Measurements from ENCODE around the gene SNX33.
A peak's percentile ranks its signal among the peaks of the same experiment; 100 is the strongest.
"Not testable (repeated sequence)": the region's sequence is repeated elsewhere in the genome, so short reads cannot be mapped to it uniquely, and the experiment has no call there.

The SNX33 gene, protein sequence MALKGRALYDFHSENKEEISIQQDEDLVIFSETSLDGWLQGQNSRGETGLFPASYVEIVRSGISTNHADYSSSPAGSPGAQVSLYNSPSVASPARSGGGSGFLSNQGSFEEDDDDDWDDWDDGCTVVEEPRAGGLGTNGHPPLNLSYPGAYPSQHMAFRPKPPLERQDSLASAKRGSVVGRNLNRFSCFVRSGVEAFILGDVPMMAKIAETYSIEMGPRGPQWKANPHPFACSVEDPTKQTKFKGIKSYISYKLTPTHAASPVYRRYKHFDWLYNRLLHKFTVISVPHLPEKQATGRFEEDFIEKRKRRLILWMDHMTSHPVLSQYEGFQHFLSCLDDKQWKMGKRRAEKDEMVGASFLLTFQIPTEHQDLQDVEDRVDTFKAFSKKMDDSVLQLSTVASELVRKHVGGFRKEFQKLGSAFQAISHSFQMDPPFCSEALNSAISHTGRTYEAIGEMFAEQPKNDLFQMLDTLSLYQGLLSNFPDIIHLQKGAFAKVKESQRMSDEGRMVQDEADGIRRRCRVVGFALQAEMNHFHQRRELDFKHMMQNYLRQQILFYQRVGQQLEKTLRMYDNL

DNA sequence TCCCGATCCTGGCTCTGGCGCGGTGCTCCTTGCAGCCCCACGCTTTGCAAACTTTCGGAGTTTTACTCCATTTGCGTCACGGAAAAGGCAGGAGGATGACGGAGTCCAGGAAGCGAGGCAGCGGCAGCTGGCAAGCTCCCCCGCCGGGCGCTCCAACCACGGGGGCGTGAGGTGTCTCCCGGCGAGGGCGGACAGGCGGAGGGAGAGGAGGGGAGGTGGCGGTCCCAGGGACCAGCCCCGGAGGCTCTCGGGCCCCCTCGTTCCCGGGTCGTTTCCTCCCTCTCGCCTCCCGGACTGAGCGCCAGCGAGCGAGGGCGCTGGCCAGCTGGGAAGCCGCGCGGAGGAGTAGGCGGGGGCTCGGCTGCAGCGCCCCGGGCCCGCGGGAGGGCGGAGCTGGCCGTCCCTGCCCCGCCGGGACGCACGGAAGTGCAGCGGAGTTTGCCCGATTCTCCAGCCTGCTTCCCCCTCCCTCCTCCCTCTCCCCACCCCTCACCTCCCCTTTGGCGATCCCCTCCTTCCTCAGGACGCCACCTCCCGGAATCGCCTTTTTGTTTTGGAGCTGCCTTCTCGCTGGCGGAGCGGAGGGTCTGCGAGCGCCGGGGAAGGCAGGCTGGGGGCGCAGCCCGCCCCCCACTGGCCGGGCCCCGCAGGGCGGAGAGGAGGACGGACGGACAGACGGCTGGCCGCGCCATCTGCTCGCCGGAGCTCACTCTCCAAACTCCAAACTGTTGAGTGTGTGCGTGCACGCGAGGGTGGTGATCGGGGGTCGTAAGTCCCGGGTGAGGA is at the start of gene SNX33:
Gene SNX33, plus strand, starts transcription at position 543 of the 786 bp plus-strand sequence. CDS start 1,191 bp downstream, outside the sequence.
- DNase-seq (ENCODE audit: low read depth), result peak; percentile 38

DNA sequence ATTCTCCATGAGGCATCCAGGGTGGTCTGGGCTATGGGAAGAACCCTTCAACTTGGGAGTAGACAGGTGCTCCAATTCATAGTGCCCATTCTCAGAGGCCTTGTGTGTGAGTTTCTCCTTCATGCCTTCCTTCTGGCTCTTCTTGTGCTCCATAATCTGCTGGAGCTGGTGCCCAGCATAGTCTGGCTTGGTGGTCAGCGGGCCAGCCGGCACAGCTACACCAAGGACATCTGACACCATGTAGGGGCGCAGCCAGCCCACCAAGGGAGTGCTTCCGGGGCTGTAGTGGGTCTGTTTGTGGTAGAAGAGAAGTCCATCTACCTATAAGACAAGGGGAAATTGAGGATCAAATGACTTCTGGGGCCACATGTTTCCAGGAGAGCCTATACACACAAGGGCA is 49.4 kb upstream of the SNX33 start:
- no peak for DNase-seq (ENCODE audit: low read depth)

DNA sequence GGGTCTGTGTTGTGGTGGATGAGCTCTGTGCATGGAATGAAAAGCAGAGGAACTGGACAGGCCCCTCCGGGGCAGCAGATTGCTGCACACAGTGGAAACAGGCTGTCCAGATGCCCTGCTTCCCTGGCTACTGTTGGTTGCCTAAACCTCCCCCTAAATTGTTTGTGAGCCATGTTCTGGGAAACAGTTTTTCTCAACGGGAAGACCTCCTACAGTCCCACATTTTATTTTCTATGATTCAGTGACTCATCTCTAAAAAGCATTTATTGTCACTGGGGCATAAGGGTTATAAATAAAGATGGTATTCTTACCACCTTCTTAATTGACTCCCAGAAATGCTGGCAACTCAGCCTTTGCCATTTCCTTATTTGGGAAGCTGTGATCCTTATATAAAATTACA is 48.3 kb upstream of the SNX33 start:
- no peak for DNase-seq (ENCODE audit: low read depth)

DNA sequence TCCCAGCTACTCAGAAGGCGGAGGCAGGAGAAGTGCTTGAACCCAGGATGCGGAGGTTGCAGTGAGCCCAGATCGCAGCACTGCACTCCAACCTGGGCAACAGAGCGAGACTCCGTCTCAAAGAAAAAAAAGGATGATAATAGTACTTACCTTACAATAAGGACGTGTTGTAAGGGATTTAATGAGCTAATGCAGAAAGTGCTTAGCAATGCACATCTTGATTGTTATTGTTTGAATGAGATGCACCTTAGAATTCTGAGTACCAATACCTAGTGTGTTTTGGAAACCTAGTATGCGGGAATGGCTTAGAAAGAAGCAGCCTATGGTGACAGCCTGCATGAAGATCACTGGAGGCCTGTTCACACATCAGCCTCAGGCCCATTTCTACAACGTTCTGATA is 41.7 kb upstream of the SNX33 start:
- no peak for DNase-seq (ENCODE audit: low read depth)

DNA sequence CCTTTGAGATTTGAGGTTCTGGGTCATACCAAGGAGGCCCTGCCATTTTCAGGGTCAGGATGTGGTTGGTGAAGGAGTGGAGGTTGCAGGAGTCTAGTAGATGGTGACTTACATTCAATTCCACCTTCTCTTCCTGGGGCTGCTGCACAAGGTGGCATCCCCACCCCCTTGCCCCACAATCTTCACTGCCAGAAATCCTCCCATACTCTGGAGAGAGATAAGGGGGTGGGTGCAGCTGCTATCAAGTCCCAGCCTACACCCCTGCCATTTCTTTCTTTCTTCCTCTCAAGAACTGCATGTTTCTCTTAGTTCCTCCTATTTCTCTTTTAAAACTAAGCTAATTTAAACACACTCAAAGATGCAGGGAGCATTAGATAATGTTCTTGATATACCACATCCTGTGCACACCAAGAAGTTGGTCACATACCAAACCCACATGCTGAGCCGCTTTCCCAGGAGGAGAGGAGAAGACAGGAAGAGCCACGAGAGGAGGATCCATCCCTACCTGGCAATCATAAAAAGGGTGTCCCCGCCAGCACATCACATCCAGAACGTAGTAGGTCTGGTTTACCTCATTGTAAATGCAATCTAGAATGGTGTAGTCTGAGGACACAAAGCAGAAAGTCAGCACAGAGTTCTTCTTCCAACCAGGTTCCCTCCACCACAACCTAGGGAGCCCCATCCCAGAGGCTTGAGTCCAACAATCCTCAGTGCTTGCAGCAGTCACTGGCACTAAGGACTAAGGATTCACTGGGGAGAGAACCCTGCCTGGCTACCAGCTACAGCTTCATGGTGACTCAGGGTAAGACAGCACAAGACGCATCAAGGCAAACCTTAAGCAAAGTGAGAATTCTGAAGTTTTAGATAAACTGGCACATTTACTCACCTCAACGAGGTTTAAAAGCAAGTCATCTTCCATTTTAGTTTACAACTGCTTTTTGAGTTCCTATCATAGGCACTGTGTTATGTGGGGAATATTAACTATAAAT is 40.7 kb upstream of the SNX33 start:
- no peak for DNase-seq (ENCODE audit: low read depth)

DNA sequence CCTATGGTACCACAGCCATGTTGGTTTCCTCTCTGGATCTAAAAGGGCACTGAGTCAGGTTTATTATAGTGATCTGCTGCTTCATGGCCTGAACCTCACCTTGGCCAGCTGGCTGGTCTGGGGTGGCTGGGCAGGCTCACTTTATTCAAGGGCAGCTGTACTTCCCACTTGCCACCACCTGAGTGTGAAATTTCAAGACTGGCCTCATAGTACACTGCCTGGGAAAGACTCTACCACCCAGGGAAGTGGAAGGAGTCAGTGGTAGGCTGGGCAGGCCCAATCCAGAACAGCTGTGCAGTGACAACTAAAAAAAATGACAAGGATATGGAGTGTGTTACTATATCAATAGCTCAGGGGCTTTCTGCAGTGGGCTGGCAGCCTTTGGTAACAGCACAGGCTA is 30.9 kb upstream of the SNX33 start:
- DNase-seq (ENCODE audit: low read depth), result no peak

DNA sequence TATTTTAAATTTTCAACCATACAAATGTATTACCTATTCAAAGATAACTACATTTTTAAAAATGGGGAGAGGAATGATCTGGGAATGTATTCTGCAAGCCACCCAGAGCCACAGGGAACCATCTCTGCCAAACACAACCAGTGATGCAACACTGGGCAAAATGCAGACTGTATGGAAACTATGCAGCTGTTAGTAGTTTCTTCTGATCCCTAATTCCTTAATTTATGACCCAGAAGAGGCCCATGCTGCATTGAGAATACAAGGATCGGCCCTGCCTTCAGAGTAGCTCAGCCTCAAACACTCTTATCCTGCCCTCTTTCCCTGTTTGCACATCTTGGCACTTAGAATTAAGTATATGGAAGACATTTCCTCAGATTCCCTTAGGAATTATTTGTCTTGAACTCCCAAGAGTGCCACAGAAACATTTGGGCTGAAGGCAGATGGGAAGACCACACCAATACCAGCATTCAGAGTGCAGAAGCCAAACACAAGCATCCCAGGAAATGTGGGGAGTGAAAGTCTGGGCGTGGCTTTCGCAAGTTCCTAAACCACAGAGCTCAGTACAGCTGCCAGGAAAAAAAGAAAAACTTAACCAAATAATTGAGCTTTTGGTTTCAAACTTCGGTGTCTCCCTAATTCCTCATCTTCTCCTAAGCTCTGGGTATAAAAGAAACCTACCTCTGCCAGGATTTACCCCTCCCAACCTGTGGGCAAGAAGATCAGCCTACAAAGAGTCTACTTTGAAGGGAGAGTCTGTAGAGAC is 27.5 kb upstream of the SNX33 start:
- DNase-seq (ENCODE audit: low read depth), result no peak

DNA sequence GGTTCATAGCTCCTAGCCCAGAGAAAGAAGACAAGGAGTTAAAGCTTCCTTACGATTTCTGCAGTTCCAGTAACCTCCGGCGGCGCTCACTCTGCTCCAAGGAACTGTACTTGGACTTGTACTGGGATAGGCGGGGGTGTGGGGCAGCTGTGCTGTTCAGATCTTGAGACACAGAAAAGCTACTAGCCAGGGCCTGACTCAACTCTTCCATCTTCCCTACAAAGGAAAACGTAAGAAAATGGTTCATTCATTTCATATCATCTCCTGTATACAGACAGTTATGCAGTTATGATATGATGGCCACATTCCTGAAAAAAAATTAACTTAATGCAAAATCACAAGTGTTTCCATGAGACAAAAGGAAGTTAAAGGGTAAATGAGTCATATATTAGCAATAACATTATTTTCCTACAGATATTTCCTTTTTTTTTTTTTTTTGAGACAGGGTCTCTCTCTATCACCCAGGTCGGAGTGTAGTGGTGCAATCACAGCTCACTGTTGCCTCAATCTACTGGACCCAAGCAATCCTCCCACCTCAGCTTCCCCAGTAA is 26.8 kb upstream of the SNX33 start:
- no peak for DNase-seq (ENCODE audit: low read depth)

DNA sequence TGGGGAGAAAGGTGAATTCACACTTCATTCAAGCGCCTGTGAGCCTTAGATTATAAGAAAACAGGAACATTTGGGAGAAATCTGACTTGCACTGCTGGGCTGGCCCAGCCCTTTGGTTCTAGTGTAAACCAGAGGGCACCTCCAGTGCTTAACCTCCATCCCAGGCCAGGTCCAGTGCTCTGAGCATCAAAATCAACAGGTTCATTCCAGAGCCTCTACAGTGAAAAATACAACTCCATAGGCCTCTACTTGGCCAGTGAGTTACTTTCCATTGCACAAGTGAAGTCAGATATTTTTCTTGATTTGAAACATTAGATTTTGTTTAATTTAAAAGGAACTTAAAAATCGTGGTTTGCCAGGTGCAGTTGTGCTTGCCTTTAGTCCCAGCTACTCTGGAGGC is 25.2 kb upstream of the SNX33 start:
- no peak for DNase-seq (ENCODE audit: low read depth)

DNA sequence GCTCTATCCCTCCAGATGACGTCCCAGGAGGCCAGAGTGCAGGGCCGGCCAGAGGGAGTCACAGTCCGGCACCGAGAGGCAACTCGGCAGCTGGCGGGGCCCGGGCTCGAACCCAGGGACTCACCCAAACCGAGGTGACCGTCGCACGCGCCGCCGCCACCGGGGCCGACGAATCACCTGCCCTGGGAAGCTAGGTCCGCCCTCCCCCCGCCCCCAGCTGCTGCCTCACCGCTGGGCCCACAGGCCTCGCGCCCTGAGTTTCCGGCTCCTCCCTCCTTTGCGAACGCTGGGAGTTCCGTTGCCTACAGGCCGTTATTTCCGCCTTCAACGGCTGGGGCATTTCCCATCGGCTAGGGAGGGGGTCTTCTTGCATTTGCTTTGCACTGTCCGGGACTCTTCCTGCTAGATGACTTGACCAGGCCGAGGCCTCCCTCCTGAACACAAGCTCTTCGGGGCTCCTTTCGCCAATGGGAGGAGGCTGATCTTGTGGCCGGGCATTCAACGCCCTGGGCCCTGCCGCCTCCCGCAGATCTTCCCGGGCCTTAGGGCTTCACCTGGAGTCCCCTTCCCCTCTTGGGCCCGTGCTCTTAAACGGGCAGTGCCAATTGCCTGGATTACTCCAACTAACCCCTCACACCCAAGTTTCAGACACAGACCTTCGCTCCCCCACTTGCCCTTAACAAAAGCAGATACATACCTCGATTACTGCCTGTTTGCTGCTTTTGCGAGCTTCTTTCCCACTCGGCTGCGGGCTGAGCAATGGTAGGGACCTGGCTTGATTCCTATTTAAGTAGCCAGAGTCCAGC is 22.0 kb upstream of the SNX33 start, which contains the start of gene SNUPN:
Gene SNUPN, minus strand, starts transcription at position 184 of the 806 bp plus-strand sequence. CDS start 4,674 bp downstream, outside the sequence.
- DNase-seq (ENCODE audit: low read depth), result peak; percentile 90

DNA sequence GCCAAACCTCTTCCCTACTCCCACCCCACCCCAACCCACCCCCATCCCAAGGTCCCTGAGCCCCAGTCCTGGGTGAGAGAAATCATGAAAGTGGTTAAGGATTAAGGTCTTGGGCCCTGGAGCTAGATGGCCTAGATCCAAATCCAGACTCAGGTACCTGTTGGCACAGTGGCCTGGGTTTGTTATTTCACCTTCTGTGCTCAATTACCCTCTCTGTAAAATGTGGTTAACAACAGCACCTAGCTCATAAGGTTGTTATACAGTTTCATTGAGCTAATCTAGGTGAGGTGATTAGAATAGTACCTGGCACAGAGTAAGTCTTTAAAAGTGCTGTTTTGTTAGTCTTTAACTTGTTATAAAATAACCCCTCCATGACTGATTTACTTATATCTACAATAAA is 15.8 kb upstream of the SNX33 start:
- DNase-seq (ENCODE audit: low read depth), result no peak

DNA sequence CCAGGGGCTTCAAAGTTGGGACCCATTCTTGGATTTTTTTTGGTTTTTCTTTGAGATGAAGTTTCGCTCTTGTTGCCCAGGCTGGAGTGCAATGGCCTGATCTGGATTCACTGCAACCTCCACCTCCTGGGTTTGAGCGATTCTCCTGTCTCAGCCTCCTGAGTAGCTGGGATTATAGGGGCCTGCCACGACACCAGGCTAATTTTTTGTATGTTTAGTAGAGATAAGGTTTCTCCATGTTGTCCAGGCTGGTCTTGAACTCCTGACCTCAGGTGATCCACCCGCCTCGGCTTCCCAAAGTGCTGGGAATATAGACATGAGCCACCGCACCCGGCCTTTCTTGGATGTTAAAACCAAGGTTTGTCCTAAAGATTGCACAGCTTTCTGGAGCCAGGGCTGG is 13.8 kb upstream of the SNX33 start:
- DNase-seq (ENCODE audit: low read depth), result not testable (repeated sequence)

DNA sequence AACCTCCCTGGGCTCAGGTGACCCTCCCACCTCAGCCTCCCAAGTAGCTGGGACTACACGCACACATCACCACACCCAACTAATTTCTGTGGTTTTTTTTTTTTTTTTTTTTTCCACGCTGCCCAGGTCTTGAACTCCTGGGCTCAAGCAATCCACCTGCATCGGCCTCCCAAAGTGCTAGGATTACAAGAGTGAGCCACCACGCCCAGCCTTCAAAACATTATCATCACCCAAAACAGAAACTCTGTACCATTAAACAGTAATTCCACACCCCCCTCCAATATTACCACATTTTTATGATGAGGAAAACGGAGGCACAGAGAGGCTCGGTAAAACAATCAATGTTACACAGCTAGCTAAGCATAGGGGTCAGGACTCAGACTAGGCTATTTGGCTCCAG is 11.7 kb upstream of the SNX33 start:
- DNase-seq (ENCODE audit: low read depth), result no peak

DNA sequence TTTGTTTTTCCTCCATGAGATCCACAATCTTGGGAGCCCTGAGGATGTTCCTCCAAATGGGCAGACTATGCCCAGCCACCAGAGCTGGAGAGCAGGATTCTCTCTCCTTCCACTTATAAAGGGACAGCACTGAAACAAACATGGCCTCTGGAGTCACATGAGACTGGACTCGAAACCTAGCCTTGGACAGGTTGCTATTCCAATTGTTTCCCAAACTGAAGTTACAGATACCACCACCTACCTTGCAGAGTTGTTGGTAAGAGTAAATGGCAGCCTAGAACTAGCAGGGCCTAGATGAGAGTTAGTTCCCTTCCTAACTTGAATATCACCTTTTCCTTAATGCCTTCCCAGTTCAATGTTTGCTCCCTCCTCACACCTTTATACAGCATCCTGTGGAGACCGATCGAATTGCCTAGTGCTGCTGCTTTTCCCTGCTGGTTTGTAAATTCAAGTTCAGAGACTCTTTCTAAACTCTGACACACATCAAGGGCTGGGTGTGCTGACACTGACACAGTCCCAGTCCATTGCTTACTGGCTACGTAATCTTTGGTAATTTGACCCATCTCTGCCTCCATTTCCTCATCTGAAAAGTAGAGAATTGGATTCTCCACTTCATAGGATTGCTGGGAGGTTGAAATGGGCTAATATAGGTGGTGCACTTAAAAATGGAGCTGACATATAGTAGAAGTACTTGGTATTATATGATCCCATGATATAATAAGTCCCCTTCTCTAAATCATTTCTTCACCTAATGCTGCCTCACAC is 10.3 kb upstream of the SNX33 start:
- no peak for DNase-seq (ENCODE audit: low read depth)

DNA sequence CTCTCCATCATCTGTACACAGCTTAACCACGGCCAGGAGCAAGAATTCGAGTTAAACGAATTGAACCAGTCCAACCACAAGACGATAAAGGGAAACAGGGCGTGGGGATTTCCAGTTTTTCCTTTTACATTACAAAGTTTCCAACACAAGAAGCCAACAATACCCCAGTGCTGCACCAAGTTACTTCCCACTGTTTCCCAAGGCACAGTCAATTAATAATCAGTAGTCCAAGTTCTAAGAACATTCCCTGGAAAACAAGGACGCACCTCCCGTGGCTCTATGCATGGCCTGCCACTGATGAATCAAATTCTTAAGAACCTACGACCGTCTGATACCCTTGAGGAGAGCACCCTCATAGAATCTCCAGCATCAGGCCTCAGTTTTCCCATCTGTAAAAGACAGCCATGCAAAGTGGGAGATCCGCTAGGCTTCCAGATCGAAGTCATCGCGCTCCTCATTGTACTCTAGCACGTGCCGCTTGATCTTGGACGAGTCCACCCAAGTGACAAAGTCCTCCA is 8.5 kb upstream of the SNX33 start:
- no peak for DNase-seq (ENCODE audit: low read depth)

DNA sequence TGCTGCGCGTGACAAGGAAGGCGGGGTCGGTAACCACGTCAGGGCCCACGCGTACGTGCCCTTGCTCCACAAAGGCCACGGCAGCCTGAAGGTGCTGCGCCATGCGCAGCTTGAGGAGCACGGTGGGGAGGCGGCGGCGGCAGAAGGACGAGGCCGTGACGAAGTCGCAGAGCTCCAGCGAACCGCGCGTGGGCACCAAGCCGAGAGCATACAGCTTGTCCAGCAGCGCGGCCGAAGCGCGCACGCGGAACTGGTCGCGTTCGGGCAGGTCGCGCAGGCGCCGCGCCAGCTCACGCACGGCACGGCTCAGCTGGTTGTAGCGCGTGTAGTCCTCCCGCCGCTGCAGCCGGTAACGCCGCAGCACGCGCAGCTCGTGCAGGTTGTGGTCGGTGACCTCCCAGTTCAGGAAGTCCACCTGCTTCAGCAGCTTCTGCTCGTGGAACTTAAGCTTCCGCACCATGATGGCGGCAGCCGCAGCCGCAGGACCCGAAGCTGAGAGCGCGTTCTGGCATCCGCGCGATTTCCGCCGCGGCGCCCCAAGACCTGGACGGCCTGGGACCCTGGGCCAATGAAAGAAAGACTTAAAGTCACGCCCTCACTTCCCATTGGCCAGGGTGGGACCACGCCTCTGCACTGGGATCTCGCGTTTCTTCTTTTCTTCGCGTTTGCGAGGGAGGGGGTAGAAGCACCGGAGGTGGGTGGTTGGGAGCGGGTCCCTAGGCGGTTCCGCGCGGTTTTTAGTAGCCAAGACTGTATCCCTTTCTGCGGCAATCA is 7.8 kb upstream of the SNX33 start, which contains the start of gene IMP3:
Gene IMP3, minus strand, starts transcription at position 516 of the 774 bp plus-strand sequence. Its CDS starts 56 bp downstream, at position 460.
- DNase-seq (ENCODE audit: low read depth), result peak; percentile 89

DNA sequence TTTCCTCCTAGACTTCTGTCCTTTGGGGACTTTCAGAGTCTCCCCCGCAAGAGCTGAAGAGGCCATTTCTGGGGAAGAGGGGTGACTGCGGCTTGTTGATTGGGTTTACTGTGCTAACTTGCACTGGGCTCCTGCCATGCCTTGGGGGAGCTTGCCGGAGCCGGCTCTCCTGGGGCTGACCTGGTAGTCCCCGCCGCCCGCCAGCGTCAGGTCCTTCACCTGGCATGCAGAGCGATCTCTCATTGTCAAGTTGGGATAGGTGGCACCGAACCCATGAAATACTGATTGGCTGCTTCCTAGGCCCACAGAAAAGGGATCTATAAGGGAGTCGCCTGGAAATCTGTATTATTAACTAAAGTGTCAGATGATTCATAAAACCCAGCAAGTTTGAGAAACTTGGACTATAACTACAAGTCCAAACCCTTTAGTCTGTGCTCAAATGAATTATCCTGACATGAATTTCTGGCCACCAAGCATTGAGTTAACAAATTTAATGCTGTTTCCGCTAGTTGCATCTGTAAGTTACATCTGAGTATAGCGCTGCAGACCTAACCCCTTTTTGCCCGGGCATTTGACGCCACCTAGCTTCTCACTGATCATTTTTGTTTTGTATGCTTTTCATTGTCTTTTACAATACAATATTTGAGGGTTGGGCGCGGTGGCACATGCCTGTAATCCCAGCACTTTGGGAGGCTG is 7.1 kb upstream of the SNX33 start:
- DNase-seq (ENCODE audit: low read depth), result peak; percentile 34
